Measurements from ENCODE around the gene OR52K1. TPM values are rescaled to one million over a fixed set of nuclear protein-coding genes. Genes with fewer than 3 reads are reported as not detected.

OR52K1 gene
- not detected for total RNA-seq

- Histone ChIP-seq H3K27ac (no peak within 1 kb of the TSS), H3K4me3 (no peak within 1 kb of the TSS), H3K9ac (ENCODE audit: low read depth in 2 of 2, low read length in 2 of 2) (no peak within 1 kb of the TSS), H3K36me3 (no peaks in the 10 kb centered on the region), H3K27me3 (no peaks in the 10 kb centered on the region), H3K4me1 (no peaks in the 10 kb centered on the region), H3K9me3 (no peaks in the 10 kb centered on the region)
- no peak for DNase-seq
- intact Hi-C loops (cut with DNase I): no loop called here
- TF ChIP-seq CTCF (IDR thresholded peaks at IDR 0.05): no peak
Measured at GRCh38 chr11:4482445-4482844, at the start of gene OR52K1. OR52K1 (plus strand) TSS chr11:4482646; CDS start chr11:4488901, 6,255 bp downstream.

- H3K9me3 ChIP-seq: no peaks in the 10 kb centered on the region
- intact Hi-C loops (cut with DNase I): no loop called here
- no peaks in the 10 kb centered on the region for H3K27me3 ChIP-seq
- H3K4me1 ChIP-seq: no peaks in the 10 kb centered on the region
- no peaks in the 10 kb centered on the region for H3K36me3 ChIP-seq
- no peak for DNase-seq
- no peak overlapping the region for H3K4me3 ChIP-seq
- no peak for TF ChIP-seq CTCF (IDR thresholded peaks at IDR 0.05)
- no peak overlapping the region for H3K27ac ChIP-seq
- no peak overlapping the region for H3K9ac ChIP-seq (ENCODE audit: low read depth in 2 of 2, low read length in 2 of 2)
Measured at GRCh38 chr11:4433856-4434255, 48.6 kb upstream of the OR52K1 start.

- H3K9me3 ChIP-seq: no peaks in the 10 kb centered on the region
- no peak for DNase-seq
- TF ChIP-seq CTCF (IDR thresholded peaks at IDR 0.05): no peak
- H3K27ac ChIP-seq: no peak overlapping the region
- H3K4me1 ChIP-seq: no peaks in the 10 kb centered on the region
- H3K9ac ChIP-seq (ENCODE audit: low read depth in 2 of 2, low read length in 2 of 2): no peak overlapping the region
- H3K36me3 ChIP-seq: no peaks in the 10 kb centered on the region
- no peak overlapping the region for H3K4me3 ChIP-seq
- intact Hi-C loops (cut with DNase I): no loop called here
- no peaks in the 10 kb centered on the region for H3K27me3 ChIP-seq
Measured at GRCh38 chr11:4436411-4436810, 46.0 kb upstream of the OR52K1 start.

GRCh38 chr11:4441515-4441914, 40.9 kb upstream of the OR52K1 start:
- intact Hi-C loops (cut with DNase I): no loop called here
- TF ChIP-seq CTCF (IDR thresholded peaks at IDR 0.05): no peak
- Histone ChIP-seq H3K9me3 (no peaks in the 10 kb centered on the region), H3K27me3 (no peaks in the 10 kb centered on the region), H3K9ac (ENCODE audit: low read depth in 2 of 2, low read length in 2 of 2) (no peak overlapping the region), H3K4me3 (no peak overlapping the region), H3K36me3 (no peaks in the 10 kb centered on the region), H3K4me1 (no peaks in the 10 kb centered on the region), H3K27ac (no peak overlapping the region)
- DNase-seq: no peak

GRCh38 chr11:4443232-4443891, 39.1 kb upstream of the OR52K1 start:
- Histone ChIP-seq H3K27me3 (no peaks in the 10 kb centered on the region), H3K36me3 (no peaks in the 10 kb centered on the region), H3K4me3 (no peak overlapping the region), H3K27ac (no peak overlapping the region), H3K9ac (ENCODE audit: low read depth in 2 of 2, low read length in 2 of 2) (no peak overlapping the region), H3K9me3 (no peaks in the 10 kb centered on the region), H3K4me1 (no peaks in the 10 kb centered on the region)
- no peak for TF ChIP-seq CTCF (IDR thresholded peaks at IDR 0.05)
- intact Hi-C loops (cut with DNase I): no loop called here
- DNase-seq: no peak
